ENCODE data around the gene ST6GALNAC1. TPM values are rescaled to one million over a fixed set of nuclear protein-coding genes. Genes with fewer than 3 reads are reported as not detected.

The ST6GALNAC1 gene
- total RNA-seq, 1 donor from 2014 or later: 1.3 TPM

DNA sequence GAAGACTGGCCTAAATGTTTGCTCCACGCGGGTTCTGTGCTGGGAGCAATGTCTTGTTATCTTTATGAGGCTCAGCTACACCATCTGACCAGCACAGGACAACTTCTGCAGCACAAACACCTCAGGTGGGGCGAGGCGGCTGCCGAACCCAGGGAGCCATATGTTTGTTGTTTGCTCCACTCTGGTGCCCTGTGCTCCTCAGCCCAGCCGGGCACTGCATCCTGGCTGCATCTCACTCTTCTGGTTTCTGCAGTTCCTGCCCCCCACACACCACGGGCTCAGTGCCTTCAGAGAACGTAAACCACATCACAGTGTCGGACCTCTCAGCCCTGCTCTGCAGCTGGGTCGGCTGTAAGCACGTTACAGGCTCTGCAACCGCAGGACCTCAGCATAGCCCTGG is 34.8 kb upstream of the ST6GALNAC1 start:
- TF ChIP-seq, protein P1, sequence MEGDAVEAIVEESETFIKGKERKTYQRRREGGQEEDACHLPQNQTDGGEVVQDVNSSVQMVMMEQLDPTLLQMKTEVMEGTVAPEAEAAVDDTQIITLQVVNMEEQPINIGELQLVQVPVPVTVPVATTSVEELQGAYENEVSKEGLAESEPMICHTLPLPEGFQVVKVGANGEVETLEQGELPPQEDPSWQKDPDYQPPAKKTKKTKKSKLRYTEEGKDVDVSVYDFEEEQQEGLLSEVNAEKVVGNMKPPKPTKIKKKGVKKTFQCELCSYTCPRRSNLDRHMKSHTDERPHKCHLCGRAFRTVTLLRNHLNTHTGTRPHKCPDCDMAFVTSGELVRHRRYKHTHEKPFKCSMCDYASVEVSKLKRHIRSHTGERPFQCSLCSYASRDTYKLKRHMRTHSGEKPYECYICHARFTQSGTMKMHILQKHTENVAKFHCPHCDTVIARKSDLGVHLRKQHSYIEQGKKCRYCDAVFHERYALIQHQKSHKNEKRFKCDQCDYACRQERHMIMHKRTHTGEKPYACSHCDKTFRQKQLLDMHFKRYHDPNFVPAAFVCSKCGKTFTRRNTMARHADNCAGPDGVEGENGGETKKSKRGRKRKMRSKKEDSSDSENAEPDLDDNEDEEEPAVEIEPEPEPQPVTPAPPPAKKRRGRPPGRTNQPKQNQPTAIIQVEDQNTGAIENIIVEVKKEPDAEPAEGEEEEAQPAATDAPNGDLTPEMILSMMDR (IDR thresholded peaks at IDR 0.05; ENCODE audit: unreplicated experiment): no peak
- Mint-ChIP-seq H3K36me3 (peaks cover 2% of the 10 kb centered on the region), H3K9me3 (no peaks in the 10 kb centered on the region), H3K4me3 (no peak overlapping the region), H3K4me1 (peaks cover 16% of the 10 kb centered on the region), H3K27ac (no peak overlapping the region), H3K27me3 (ENCODE audit: low read depth) (no peaks in the 10 kb centered on the region)
- DNase-seq (ENCODE audit: low spot score in 2 of 2, unreplicated experiment in 2 of 2): no peak

DNA sequence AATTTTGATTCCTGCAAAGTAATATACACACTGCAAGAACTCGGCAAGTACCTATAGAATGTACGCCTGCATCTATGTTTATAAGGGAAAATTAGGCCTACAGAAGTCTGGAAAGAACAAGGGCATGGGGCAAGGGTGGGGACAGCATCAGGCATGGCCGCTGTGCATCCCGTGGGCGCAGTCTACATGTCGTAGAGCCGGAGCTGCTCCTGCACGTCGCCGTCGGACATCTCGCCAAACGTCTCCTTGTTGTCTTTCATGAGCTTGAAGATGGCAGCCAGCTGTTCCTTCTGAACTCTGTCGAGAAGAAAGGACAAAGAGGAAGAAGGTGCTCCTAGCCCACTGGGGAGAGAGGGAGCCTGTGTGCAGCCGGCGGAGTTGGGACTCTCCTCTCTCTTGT is 33.8 kb upstream of the ST6GALNAC1 start:
- no peak overlapping the region for H3K4me3 Mint-ChIP-seq
- no peaks in the 10 kb centered on the region for H3K9me3 Mint-ChIP-seq
- H3K4me1 Mint-ChIP-seq: peaks cover 25% of the 10 kb centered on the region
- peaks cover 2% of the 10 kb centered on the region for H3K36me3 Mint-ChIP-seq
- TF ChIP-seq, protein P1 (IDR thresholded peaks at IDR 0.05; ENCODE audit: unreplicated experiment): no peak
- no peaks in the 10 kb centered on the region for H3K27me3 Mint-ChIP-seq (ENCODE audit: low read depth)
- no peak for DNase-seq (ENCODE audit: low spot score in 2 of 2, unreplicated experiment in 2 of 2)
- no peak overlapping the region for H3K27ac Mint-ChIP-seq

DNA sequence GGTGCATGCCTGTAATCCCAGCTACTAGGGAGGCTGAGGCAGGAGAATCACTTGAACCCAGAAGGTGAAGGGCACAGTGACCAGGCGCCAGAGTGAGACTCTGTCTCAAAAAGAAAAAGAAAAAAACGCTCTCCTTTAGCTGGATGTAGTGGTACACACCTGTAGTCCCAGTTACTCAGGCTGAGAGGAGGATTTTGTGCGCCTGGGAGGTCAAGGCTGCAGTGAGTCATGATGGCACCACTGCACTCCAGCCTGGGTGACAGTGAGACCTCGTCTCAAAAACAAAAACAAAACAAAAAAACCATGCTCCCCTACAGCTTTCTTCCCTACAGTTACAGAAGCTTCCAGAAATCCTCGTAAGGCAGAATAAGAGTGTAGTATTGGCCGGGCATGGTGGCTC is 33.1 kb upstream of the ST6GALNAC1 start:
- Mint-ChIP-seq H3K27ac (no peak overlapping the region), H3K4me1 (peaks cover 24% of the 10 kb centered on the region), H3K27me3 (ENCODE audit: low read depth) (no peaks in the 10 kb centered on the region), H3K36me3 (peaks cover 2% of the 10 kb centered on the region), H3K9me3 (no peaks in the 10 kb centered on the region), H3K4me3 (no peak overlapping the region)
- TF ChIP-seq, protein P1 (IDR thresholded peaks at IDR 0.05; ENCODE audit: unreplicated experiment): no peak
- DNase-seq (ENCODE audit: low spot score in 2 of 2, unreplicated experiment in 2 of 2): no peak

DNA sequence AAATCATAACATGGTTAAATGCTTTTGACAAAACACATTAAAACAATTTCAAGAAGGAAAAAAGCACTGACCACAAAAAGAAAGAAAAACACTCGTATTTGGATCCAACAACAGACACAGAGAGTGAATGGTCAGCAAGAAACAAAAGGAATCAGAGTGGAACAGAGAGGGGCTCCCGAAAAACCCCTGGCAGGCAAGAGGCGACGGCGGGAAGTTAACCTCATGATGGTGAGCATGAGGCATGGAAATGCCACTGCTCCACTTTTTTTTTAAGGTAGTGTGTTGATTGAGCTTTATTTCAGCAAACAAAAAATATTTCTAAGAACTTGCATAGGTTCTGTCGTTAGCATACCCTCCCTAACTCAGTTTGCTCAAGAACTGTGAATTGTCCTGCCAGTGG is 32.1 kb upstream of the ST6GALNAC1 start:
- no peak overlapping the region for H3K27ac Mint-ChIP-seq
- no peaks in the 10 kb centered on the region for H3K36me3 Mint-ChIP-seq
- H3K4me3 Mint-ChIP-seq: no peak overlapping the region
- no peaks in the 10 kb centered on the region for H3K27me3 Mint-ChIP-seq (ENCODE audit: low read depth)
- no peak for DNase-seq (ENCODE audit: low spot score in 2 of 2, unreplicated experiment in 2 of 2)
- H3K4me1 Mint-ChIP-seq: peaks cover 27% of the 10 kb centered on the region
- H3K9me3 Mint-ChIP-seq: no peaks in the 10 kb centered on the region
- TF ChIP-seq, protein P1 (IDR thresholded peaks at IDR 0.05; ENCODE audit: unreplicated experiment): no peak

DNA sequence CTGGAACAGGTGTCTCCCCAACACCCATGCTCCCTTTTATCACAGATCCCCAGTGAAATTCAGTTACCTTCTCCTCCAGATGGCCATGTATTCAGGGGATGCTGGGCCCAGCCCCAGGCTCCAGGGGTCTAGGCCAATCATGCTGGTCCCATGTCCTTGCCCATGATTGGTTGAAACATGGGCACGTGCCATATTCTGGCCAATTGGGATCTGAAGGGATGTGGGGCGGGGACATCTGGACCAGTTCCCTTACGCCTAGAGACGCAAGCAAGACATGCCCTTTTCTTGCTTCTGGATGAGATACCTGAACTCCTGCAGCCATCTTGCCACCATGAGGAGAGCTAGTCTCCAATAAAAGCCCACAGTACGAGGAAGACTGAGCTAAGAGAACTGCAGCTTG is 31.0 kb upstream of the ST6GALNAC1 start:
- no peaks in the 10 kb centered on the region for H3K9me3 Mint-ChIP-seq

More for the DNA sequence above, 31.0 kb upstream of the ST6GALNAC1 start:
- H3K27me3 Mint-ChIP-seq (ENCODE audit: low read depth): no peaks in the 10 kb centered on the region
- no peaks in the 10 kb centered on the region for H3K36me3 Mint-ChIP-seq
- TF ChIP-seq, protein P1 (IDR thresholded peaks at IDR 0.05; ENCODE audit: unreplicated experiment): no peak
- DNase-seq (ENCODE audit: low spot score in 2 of 2, unreplicated experiment in 2 of 2): no peak
- no peak overlapping the region for H3K27ac Mint-ChIP-seq
- peaks cover 34% of the 10 kb centered on the region for H3K4me1 Mint-ChIP-seq
- H3K4me3 Mint-ChIP-seq: no peak overlapping the region

Data from mesothelial cell of epicardium (in vitro differentiated cells).